DND-41 (cell line): Measurements from ENCODE around the gene RASSF10.
"Not testable (repeated sequence)": the region's sequence is repeated elsewhere in the genome, so short reads cannot be mapped to it uniquely, and the experiment has no call there.

Source experiments
- CTCF ChIP-seq: IDR thresholded peaks from 2 replicates; pipeline ENCODE4 v1.5.1; 2012; ENCODE audit warnings: borderline replicate concordance, low read length, moderate library complexity, mild to moderate bottlenecking; ENCODE audit not compliant: poor library complexity, severe bottlenecking; ENCODE audit errors: extremely low read depth
- EZH2 ChIP-seq: IDR thresholded peaks from 3 replicates; pipeline ENCODE4 v1.6.1; 2012; ENCODE audit warnings: borderline replicate concordance, low read depth, mild to moderate bottlenecking, moderate library complexity, low read length, inconsistent platforms; ENCODE audit not compliant: severe bottlenecking

- TF ChIP-seq CTCF, EZH2: not testable (repeated sequence)
Observed at GRCh38 chr11:13045089-13045488, 36.0 kb downstream of the RASSF10 start.
